ENCODE measurements around the gene SLC25A22. TPM values are rescaled to one million over a fixed set of nuclear protein-coding genes. Genes with fewer than 3 reads are reported as not detected.

SLC25A22 gene
- total and polyA plus RNA-seq, 9 of the 15 experiments (the other 6 are each of a cell fraction or from before 2014, with no cell fraction given), result 0.41 to 55.4 (median 11.4) TPM

- TF ChIP-seq TSHZ1 (CRISPR knock-in tag; IDR thresholded peaks at IDR 0.05), result no peak
- TF ChIP-seq CBFB (CRISPR knock-in tag; IDR thresholded peaks at IDR 0.05), result 0 out of 2 replicates have a peak, but pooled peaks have one; percentile 25
- 0 out of 2 replicates have a peak, but pooled peaks have one; percentile 4 for TF ChIP-seq SUPT5H (IDR thresholded peaks at IDR 0.05)
- TF ChIP-seq NR2C2 (CRISPR knock-in tag; IDR thresholded peaks at IDR 0.05), result 0 out of 2 replicates have a peak, but pooled peaks have one; percentile 14
- TF ChIP-seq NR2C2 (tag; IDR thresholded peaks at IDR 0.05), result peak; percentile 49
- TF ChIP-seq SAP30 (IDR thresholded peaks at IDR 0.05; ENCODE audit: borderline replicate concordance, insufficient read depth, low read depth, low read length, poor library complexity, severe bottlenecking), result peak; percentile 18
- TF ChIP-seq VEZF1 (CRISPR knock-in tag; IDR thresholded peaks at IDR 0.05), result no peak
- TF ChIP-seq CEBPG (CRISPR knock-in tag; IDR thresholded peaks at IDR 0.05), result no peak
- no peak for TF ChIP-seq CEBPG (tag; conservative IDR thresholded peaks at IDR 0.05 in 1 of 2, IDR thresholded peaks at IDR 0.05 in 1 of 2)
- no peak for TF ChIP-seq ZNF253 (CRISPR knock-in tag; conservative IDR thresholded peaks at IDR 0.05)
- no peak for TF ChIP-seq ZKSCAN8 (CRISPR knock-in tag; IDR thresholded peaks at IDR 0.05)
- TF ChIP-seq NR1H2 (CRISPR knock-in tag; IDR thresholded peaks at IDR 0.05), result no peak
- peak; percentile 3 for TF ChIP-seq PRDM10 (IDR thresholded peaks at IDR 0.05; ENCODE audit: partially characterized antibody)
- TF ChIP-seq RBM34 (IDR thresholded peaks at IDR 0.05; ENCODE audit: borderline replicate concordance, insufficient read depth, low read length), result no peak
- TF ChIP-seq KLF10 (CRISPR knock-in tag; IDR thresholded peaks at IDR 0.05), result no peak
- no peak for TF ChIP-seq GTF2F1 (IDR thresholded peaks at IDR 0.05; ENCODE audit: low read depth, low read length)
- no peak for TF ChIP-seq DACH1 (IDR thresholded peaks at IDR 0.05; ENCODE audit: partially characterized antibody)
- TF ChIP-seq ATF2 (CRISPR knock-in tag; IDR thresholded peaks at IDR 0.05), result no peak
Observed at GRCh38 chr11:796565-797295, 1.4 kb downstream of the SLC25A22 start (continued).

Measured in K562 (cell line).